ENCODE measurements around the gene ACVRL1.

Gene ACVRL1

GRCh38 chr12:51907083-51907855, at the start of gene ACVRL1:
ACVRL1 (plus strand) TSS chr12:51907504; CDS start chr12:51912475, 4,971 bp downstream.
- no peak for DNase-seq

- no peak for DNase-seq
Measured at GRCh38 chr12:51860986-51861385, 46.3 kb upstream of the ACVRL1 start.

- DNase-seq = no peak
Measured at GRCh38 chr12:51862947-51863346, 44.4 kb upstream of the ACVRL1 start.

GRCh38 chr12:51863363-51863932, 43.9 kb upstream of the ACVRL1 start:
- DNase-seq = no peak

- DNase-seq = peak; percentile 31
Measured at GRCh38 chr12:51863933-51864832, 43.1 kb upstream of the ACVRL1 start.

- peak; percentile 37 for DNase-seq
Measured at GRCh38 chr12:51864833-51865670, 42.3 kb upstream of the ACVRL1 start.

GRCh38 chr12:51865757-51866270, 41.5 kb upstream of the ACVRL1 start:
- no peak for DNase-seq

GRCh38 chr12:51866324-51866723, 41.0 kb upstream of the ACVRL1 start:
- DNase-seq = no peak

- no peak for DNase-seq
Measured at GRCh38 chr12:51866762-51867161, 40.5 kb upstream of the ACVRL1 start.

GRCh38 chr12:51867371-51867770, 39.9 kb upstream of the ACVRL1 start:
- no peak for DNase-seq

- DNase-seq = no peak
Measured at GRCh38 chr12:51867796-51868428, 39.4 kb upstream of the ACVRL1 start.

- no peak for DNase-seq
Measured at GRCh38 chr12:51868821-51869495, 38.3 kb upstream of the ACVRL1 start.

GRCh38 chr12:51869496-51869865, 37.8 kb upstream of the ACVRL1 start:
- no peak for DNase-seq

GRCh38 chr12:51869931-51870330, 37.4 kb upstream of the ACVRL1 start:
- DNase-seq = no peak

GRCh38 chr12:51870504-51870903, 36.8 kb upstream of the ACVRL1 start:
- DNase-seq = no peak

GRCh38 chr12:51871126-51871525, 36.2 kb upstream of the ACVRL1 start:
- DNase-seq = no peak

GRCh38 chr12:51871918-51872688, 35.2 kb upstream of the ACVRL1 start:
- peak; percentile 63 for DNase-seq

GRCh38 chr12:51872689-51872981, 34.7 kb upstream of the ACVRL1 start:
- DNase-seq = no peak

GRCh38 chr12:51873251-51873994, 33.9 kb upstream of the ACVRL1 start:
- no peak for DNase-seq

- DNase-seq = peak; percentile 90
Measured at GRCh38 chr12:51874000-51874399, 33.3 kb upstream of the ACVRL1 start.
